Astrocyte (in vitro differentiated cells and primary cell): ENCODE data around the gene TBX2. TPM values are rescaled to one million over a fixed set of nuclear protein-coding genes. Genes with fewer than 3 reads are reported as not detected.

ENCODE experiments used
- DNase-seq: peaks from one replicate; pipeline ENCODE4 v3.0.0-alpha.2; 2010; ENCODE audit warnings: low read depth
- FAIRE-seq: peaks from 2 replicates; lab custom pipeline; 2011; peaks lifted over from hg19 to GRCh38; lab: Jason Lieb, UNC
- H2AFZ ChIP-seq: 2 replicates; pipeline ENCODE4 v1.6.0; 2012; ENCODE audit warnings: low read depth, low read length, inconsistent platforms
- H3K27ac ChIP-seq: 2 replicates; pipeline ENCODE4 v1.5.1; 2011; ENCODE audit warnings: low read depth, low read length, inconsistent platforms
- H3K27me3 ChIP-seq: 2 replicates; pipeline ENCODE4 v1.6.0; 2011; ENCODE audit warnings: low read length, inconsistent platforms; ENCODE audit not compliant: insufficient read depth
- H3K36me3 ChIP-seq: 2 replicates; pipeline ENCODE4 v1.5.1; 2011; ENCODE audit warnings: low read length, inconsistent platforms; ENCODE audit not compliant: insufficient read depth
- H3K4me1 ChIP-seq: 2 replicates; pipeline ENCODE4 v1.5.1; 2011; ENCODE audit warnings: low read length, inconsistent platforms; ENCODE audit not compliant: insufficient read depth
- H3K4me2 ChIP-seq: 2 replicates; pipeline ENCODE4 v1.6.0; 2012; ENCODE audit warnings: low read length, inconsistent platforms
- H3K4me3 ChIP-seq: 2 replicates; pipeline ENCODE4 v1.5.1; 2011; ENCODE audit warnings: low read depth, mild to moderate bottlenecking, low read length, inconsistent platforms; ENCODE audit not compliant: insufficient read depth
- H3K79me2 ChIP-seq: 2 replicates; pipeline ENCODE4 v1.6.0; 2012; ENCODE audit warnings: mild to moderate bottlenecking, low read length, inconsistent platforms; ENCODE audit not compliant: insufficient read depth
- H3K9ac ChIP-seq: 2 replicates; pipeline ENCODE4 v1.6.0; 2012; ENCODE audit warnings: mild to moderate bottlenecking, low read length, inconsistent platforms
- H3K9me3 ChIP-seq: 2 replicates; pipeline ENCODE4 v1.5.1; 2012; ENCODE audit warnings: low read depth, mild to moderate bottlenecking, low read length, inconsistent platforms; ENCODE audit not compliant: insufficient read depth
- H4K20me1 ChIP-seq: 2 replicates; pipeline ENCODE4 v1.6.0; 2012; ENCODE audit warnings: low read length, inconsistent platforms; ENCODE audit not compliant: insufficient read depth
- H3K27ac Mint-ChIP-seq: one replicate; pipeline ENCODE4 v1.8.0; 2021; ENCODE audit warnings: mild to moderate bottlenecking, mixed read lengths; ENCODE audit not compliant: unreplicated experiment
- H3K27me3 Mint-ChIP-seq: one replicate; pipeline ENCODE4 v1.8.0; 2021; ENCODE audit warnings: low read depth, mixed read lengths; ENCODE audit not compliant: unreplicated experiment
- H3K36me3 Mint-ChIP-seq: one replicate; pipeline ENCODE4 v1.8.0; 2021; ENCODE audit warnings: low read depth, mixed read lengths; ENCODE audit not compliant: unreplicated experiment
- H3K4me1 Mint-ChIP-seq: one replicate; pipeline ENCODE4 v1.8.0; 2021; ENCODE audit warnings: low read depth, mixed read lengths; ENCODE audit not compliant: unreplicated experiment
- H3K4me3 Mint-ChIP-seq: one replicate; pipeline ENCODE4 v1.8.0; 2021; ENCODE audit warnings: mild to moderate bottlenecking, moderate library complexity, mixed read lengths; ENCODE audit not compliant: unreplicated experiment
- H3K9me3 Mint-ChIP-seq: one replicate; pipeline ENCODE4 v1.8.0; 2021; ENCODE audit warnings: mild to moderate bottlenecking, mixed read lengths; ENCODE audit not compliant: unreplicated experiment
- EZH2 ChIP-seq: IDR thresholded peaks from 2 replicates; pipeline ENCODE4 v1.6.1; 2012; ENCODE audit warnings: mild to moderate bottlenecking, low read length, inconsistent platforms; ENCODE audit not compliant: insufficient read depth
- total RNA-seq: library from RNA; stranded (reverse); gene quantifications from 2 replicates; pipeline ENCODE4 v1.2.1, GENCODE V29; 2021
- TF ChIP-seq, protein P1 (sequence below): IDR thresholded peaks from 2 replicates; pipeline ENCODE4 v1.5.1; 2011; ENCODE audit warnings: low read depth, mild to moderate bottlenecking, inconsistent platforms, low read length, moderate library complexity; ENCODE audit not compliant: insufficient read depth

Gene TBX2
- total RNA-seq, 1 donor from 2014 or later: 0.50 TPM

DNA sequence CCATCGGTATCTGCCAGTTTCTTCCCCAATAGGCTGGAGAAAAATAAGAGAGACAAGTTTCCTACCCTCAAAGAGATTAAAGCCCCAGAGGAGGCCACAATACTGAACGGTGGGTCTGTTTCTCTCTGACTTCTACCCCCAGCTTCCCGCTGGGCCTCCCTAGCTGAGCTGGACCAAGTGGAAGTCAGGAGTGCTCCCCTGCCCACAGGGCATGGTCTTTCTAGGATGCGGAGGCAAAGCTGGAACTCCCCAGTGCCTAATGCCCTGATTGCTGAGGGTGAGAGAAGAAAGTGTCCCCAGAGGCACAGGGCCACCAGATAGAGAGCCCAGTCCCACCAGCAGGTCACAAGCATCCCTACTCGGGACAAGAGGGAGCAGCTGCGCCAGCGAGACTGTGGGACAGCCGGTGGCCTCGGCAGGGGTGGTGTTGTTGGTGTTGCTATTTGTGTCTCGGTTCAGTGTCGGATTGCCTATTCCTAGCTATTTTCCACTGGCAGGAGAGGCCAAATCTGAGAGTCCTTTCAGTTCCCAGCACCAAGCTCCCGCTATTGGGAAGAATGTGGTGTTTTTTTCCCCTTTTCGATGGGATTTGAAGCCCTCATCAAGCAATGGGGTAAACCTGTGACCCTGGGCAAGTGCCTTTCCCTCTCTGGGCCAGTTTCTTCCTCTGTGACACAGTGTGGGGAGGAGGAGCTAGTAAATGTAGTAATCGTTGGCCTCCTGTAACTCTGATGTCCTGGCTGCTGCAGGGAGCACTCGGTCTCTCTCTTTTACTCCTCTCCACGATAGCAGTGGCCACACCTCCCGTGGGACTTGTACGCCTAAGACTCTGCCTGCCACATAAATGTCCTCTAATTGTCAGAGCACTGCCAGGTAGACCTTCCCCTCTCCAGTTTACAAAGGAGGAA lies 22.5 kb upstream of the TBX2 start:
- FAIRE-seq: no peak
- TF ChIP-seq, protein P1, sequence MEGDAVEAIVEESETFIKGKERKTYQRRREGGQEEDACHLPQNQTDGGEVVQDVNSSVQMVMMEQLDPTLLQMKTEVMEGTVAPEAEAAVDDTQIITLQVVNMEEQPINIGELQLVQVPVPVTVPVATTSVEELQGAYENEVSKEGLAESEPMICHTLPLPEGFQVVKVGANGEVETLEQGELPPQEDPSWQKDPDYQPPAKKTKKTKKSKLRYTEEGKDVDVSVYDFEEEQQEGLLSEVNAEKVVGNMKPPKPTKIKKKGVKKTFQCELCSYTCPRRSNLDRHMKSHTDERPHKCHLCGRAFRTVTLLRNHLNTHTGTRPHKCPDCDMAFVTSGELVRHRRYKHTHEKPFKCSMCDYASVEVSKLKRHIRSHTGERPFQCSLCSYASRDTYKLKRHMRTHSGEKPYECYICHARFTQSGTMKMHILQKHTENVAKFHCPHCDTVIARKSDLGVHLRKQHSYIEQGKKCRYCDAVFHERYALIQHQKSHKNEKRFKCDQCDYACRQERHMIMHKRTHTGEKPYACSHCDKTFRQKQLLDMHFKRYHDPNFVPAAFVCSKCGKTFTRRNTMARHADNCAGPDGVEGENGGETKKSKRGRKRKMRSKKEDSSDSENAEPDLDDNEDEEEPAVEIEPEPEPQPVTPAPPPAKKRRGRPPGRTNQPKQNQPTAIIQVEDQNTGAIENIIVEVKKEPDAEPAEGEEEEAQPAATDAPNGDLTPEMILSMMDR: no peak
- TF ChIP-seq EZH2: no peak
- H4K20me1 ChIP-seq: no peaks in the 10 kb centered on the region
- Mint-ChIP-seq H3K27ac (no peak overlapping the region), H3K4me1 (peaks cover 1% of the 10 kb centered on the region), H3K27me3 (peaks cover 23% of the 10 kb centered on the region), H3K36me3 (peaks cover 3% of the 10 kb centered on the region), H3K4me3 (no peak overlapping the region), H3K9me3 (peaks cover 4% of the 10 kb centered on the region)
- no peak overlapping the region for H3K4me2 ChIP-seq
- no peak overlapping the region for H3K9ac ChIP-seq
- no peaks in the 10 kb centered on the region for H3K4me1 ChIP-seq
- no peak overlapping the region for H2AFZ ChIP-seq
- H3K27ac ChIP-seq: no peak overlapping the region
- no peaks in the 10 kb centered on the region for H3K79me2 ChIP-seq
- no peaks in the 10 kb centered on the region for H3K27me3 ChIP-seq
- no peaks in the 10 kb centered on the region for H3K9me3 ChIP-seq
- H3K4me3 ChIP-seq: no peak overlapping the region
- DNase-seq: no peak
- no peaks in the 10 kb centered on the region for H3K36me3 ChIP-seq

DNA sequence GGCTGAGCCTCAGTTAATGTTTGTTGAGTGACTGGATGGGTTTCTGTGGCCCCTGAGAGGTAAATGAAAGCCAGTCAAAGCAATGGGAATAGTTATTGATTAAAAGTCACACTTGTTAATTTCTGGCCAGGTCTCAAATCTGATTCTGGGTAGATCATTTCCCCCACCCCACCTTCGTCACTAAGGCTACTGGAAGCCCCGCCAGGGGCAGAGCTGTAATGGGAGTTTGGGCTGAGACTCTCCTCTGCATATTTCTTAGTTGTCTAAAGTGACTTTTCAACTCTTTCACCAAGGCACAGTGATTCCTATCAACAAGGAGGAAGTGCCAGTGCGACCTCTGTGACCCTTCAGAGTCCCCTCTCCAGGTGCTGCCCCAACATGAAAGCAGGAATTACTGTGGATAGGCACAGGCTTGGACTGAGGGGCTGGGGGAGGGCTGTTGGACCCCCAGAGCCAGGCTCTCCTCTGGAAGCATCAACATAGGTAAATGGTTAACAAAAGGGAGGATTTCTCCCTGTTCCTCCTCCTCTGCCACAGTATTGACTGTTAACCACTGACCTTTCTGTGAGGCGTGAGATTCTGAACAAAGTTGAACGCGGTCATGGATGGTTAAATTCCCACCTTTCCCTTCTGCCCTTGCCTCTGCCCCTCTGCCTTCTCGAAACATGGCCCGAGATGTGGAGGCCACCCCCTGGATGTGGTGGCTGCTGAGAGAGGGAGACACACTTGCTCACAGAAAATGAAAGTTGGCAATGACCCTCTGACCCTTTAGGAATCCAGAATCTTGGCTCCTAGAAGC lies 20.8 kb upstream of the TBX2 start:
- FAIRE-seq (no peak), DNase-seq (no peak)
- no peak overlapping the region for H3K27ac Mint-ChIP-seq
- no peaks in the 10 kb centered on the region for H4K20me1 ChIP-seq
- H3K9me3 Mint-ChIP-seq: peaks cover 4% of the 10 kb centered on the region
- no peak overlapping the region for H3K4me3 Mint-ChIP-seq
- peaks cover 5% of the 10 kb centered on the region for H3K36me3 Mint-ChIP-seq
- peaks cover 28% of the 10 kb centered on the region for H3K27me3 Mint-ChIP-seq
- H2AFZ ChIP-seq: no peak overlapping the region
- no peaks in the 10 kb centered on the region for H3K36me3 ChIP-seq
- no peaks in the 10 kb centered on the region for H3K79me2 ChIP-seq
- no peak overlapping the region for H3K4me2 ChIP-seq
- no peak overlapping the region for H3K9ac ChIP-seq
- H3K27me3 ChIP-seq: no peaks in the 10 kb centered on the region
- H3K4me1 Mint-ChIP-seq: peaks cover 1% of the 10 kb centered on the region
- TF ChIP-seq, protein P1: no peak
- no peak for TF ChIP-seq EZH2
- no peak overlapping the region for H3K27ac ChIP-seq
- no peak overlapping the region for H3K4me3 ChIP-seq
- H3K4me1 ChIP-seq: no peaks in the 10 kb centered on the region
- H3K9me3 ChIP-seq: no peaks in the 10 kb centered on the region
